AG09309 (cell line): ENCODE data around the gene ZBED4.
"Not testable (repeated sequence)": the region's sequence is repeated elsewhere in the genome, so short reads cannot be mapped to it uniquely, and the experiment has no call there.

Experiments used
- DNase-seq: peaks from one replicate; pipeline ENCODE4 v3.0.0-alpha.2; 2010; ENCODE audit warnings: low read depth
- H3K4me3 ChIP-seq: 2 replicates; pipeline ENCODE4 v1.5.1; 2011; ENCODE audit warnings: mild to moderate bottlenecking, low read depth, low read length, moderate library complexity; ENCODE audit not compliant: control insufficient read depth
- CTCF ChIP-seq: IDR thresholded peaks from 2 replicates; pipeline ENCODE4 v1.5.1; 2011; ENCODE audit warnings: mild to moderate bottlenecking, low read depth, low read length, inconsistent platforms; ENCODE audit not compliant: insufficient read depth, control insufficient read depth; ENCODE audit errors: missing control alignments

Gene ZBED4

DNA sequence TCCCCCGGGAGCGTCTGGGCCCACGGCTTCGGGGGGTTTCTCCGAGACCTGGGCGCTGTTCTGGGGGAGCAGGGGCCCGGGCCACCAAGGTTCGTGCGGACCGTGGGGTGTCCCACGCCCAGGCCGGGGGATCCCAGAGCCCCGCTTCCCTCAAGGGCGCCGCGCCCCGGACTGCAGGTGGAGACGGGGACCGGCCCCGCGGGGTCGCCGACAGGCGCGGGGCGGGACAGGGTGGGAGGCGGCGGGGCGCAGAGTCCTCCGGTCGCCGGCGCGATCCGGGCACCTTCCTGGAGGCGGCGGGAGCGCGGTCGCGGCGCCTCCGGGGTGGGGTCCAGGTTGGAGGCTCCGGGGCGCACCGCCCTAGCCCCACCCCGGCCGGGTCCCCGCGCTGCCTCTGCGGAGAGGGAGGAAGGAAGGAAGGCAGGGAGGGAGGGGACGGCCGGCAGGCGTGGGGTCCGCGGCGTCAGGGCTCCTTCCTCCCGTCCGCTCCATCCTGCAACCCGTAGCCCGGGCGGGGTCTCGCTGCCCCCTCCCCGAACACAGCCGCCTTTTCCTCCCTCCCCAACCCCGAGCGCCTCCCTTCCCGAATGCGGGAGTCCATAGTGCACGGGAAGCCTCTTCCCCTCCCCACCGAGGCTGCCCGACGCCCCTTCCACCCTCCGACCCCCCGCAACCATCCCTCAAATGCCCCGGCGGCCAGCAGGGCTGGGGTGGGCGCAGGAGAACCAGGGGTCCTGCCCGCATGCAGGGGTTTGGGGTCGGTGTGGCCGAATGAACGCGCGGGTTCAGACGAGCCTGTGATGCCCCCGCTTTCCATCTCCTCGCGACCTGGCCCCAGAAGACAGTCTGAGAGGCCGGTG, 4.3 kb upstream of the ZBED4 start:
- TF ChIP-seq CTCF: no peak
- H3K4me3 ChIP-seq: peak overlapping the region; percentile 8; the same call in 1 of the 2 replicates
- DNase-seq: no peak

GRCh38 chr22:49850021-49850911, 3.4 kb upstream of the ZBED4 start:
- no peak for DNase-seq
- TF ChIP-seq CTCF: no peak
- H3K4me3 ChIP-seq: no peak overlapping the region

DNA sequence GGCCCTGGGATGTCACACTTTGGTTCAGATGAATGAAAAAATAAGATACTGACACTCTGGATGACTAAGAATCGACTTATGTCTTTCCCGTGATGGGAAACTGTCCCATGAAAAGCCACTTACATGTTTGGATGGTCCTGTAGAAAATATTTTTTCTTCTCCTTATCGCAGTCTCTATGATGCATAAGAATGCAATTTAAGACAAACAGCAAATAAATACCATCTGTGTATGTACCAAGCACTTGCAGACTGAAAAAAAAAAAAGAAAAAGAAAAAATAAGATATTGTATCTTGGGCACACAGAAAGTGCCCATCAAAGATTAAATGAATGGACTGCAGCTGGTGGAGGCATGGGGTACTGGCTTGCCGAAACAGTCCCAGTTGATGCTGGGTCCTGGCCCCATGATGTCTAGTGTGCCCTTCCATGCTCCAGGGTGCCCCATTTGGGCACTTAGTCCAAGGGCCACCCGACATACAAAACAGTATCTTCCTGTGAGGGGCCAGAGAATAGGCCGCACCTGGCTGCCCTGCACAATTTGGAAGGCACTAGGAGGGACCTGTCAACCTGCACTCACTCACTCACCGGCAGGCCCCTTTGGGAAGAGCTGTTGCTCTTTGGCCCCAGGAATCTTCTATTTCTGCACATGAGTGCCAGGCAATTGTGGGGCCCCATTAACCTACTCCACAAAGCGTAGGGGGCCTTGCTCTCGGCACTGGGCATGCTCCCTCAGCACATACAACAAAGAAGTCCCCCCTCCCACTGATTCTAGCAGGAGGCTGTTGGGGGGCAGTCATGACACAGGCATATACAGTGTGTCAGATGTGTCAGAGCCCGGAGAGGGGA, 2.5 kb upstream of the ZBED4 start:
- no peak for DNase-seq
- H3K4me3 ChIP-seq: no peak overlapping the region
- no peak for TF ChIP-seq CTCF

GRCh38 chr22:49852568-49852897, 1.1 kb upstream of the ZBED4 start:
- H3K4me3 ChIP-seq: peak overlapping the region; percentile 67
- not testable (repeated sequence) for DNase-seq

DNA sequence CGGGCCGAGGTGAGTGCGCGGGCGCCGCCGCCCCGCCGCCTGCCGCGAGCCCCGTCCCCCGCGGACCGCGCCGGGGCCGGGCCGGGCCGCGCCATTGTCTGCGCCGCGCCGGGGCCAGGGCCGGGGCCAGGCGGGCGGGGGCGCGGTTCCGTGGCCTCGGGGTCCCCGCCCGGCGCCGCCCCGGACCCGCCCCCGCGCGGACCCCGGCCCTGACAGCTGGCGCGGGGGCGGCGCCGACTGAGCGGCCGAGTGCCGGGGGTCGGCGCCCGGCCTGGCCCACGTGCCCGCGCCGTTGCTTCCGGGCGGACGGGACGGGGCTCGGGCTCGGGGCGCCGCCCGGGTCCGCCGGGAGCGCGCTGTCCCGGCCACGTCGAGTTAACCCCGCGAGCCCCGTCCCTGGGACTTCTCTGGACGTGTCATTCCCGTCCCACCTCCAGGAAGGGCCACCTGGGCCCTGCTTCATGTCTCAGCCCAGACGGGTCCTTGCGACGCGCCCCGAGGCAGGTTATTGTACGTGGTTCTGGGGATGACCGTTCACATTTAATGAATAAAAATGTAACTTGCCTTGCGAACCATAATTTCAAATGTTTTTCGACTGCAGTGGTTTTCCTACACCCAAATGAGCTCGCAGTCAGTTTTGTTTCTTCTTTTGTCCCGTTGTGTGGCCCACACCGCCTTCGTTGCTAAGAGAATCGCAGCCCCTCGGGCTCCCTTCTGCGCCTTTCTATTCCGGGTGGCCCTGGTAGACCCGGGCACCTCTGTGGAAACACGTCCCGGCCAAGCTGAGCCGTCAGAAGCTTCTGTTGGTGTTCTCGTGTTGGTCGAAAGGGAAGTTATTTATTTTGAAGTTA, 562 bp downstream of the ZBED4 start:
- TF ChIP-seq CTCF: no peak
- no peak for DNase-seq
- H3K4me3 ChIP-seq: peak overlapping the region; percentile 81

DNA sequence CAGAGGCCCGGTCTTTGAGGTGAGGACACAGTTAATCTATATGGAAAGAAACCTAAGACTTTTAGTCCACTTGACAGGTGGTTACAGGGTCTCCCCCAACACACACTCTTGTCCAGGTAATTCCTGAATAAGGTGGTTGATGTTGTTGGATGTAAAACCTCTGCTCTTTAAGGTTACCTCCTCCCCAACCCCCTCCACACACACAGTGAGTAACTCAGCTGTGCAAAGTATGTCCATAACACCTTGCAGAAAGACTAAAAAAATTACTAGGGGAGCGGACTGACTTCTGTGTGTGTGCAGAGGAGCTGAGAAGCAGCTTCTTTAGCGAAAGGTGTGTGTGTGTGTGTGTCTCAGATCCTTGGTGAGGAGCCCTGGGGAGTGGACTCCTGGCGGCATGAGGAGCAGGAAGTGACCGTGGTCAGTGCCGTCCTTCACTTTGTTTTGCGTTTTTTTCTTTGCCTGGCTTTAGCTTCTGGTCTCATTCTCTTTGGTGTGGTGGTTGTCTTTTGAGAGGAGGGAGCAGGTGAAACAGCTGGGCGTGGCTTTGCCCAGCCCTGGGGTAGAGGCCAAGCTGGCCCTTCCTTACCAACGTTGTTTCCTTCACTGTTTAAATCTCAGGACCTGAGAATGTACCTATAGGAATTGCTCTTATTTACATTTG, 1.7 kb downstream of the ZBED4 start:
- TF ChIP-seq CTCF: no peak
- peak overlapping the region; percentile 11 for H3K4me3 ChIP-seq
- no peak for DNase-seq
